GM21390 (cell line): Measurements from ENCODE around the gene CYP27B1.

ENCODE experiments used
- ATAC-seq: cut with Tn5 transposase; IDR thresholded peaks from one replicate; pipeline ENCODE4 v1.9.1; 2021; ENCODE audit not compliant: unreplicated experiment

Gene CYP27B1

GRCh38 chr12:57766464-57767304 is at the start of gene CYP27B1:
Gene CYP27B1 (minus strand): TSS chr12:57767078. CDS start chr12:57767041, 37 bp downstream.
- no peak for ATAC-seq

- no peak for ATAC-seq
These were observed 49.4 kb upstream of the CYP27B1 start for GRCh38 chr12:57816001-57816854.

DNA sequence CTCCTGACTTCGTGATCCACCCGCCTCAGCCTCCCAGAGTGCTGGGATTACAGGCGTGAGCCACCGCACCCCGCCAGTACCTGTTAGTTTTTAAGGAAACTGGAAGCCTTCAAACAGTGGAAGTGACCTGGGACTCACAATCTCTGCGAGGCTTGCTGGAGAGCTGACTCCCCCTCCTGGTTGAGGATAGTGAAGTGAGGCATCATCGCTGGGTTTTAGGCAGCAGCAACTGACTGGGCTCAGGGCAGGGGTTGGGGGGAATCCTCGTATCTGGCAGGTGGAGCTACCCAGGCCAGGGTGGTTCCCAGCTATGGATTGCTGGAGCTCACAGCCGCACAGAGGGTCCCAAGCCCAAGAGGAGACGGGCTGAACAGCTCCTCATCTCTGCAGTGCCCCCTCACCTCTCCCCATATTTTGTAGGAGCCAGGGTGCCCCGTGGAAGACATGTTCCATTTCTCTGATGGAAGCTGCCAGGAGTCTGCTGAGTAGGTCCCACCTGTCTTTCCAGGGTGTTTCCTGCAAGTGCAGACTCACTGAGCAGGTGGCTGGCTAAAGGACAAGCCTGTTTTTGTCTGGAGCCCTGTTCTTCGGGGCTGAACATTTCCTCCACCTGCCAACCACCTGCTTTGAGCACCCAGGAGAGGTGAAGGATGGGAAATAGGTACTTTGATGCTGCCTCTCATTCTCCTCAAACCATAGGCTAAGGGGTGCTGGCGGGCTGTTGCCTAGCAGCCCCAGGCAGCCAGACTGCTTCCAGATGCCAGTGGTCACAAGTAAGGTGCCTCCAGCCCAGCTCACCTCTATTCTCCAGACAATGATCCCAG is 48.5 kb upstream of the CYP27B1 start:
- ATAC-seq, result no peak

GRCh38 chr12:57813971-57814772 is 47.3 kb upstream of the CYP27B1 start:
- no peak for ATAC-seq

DNA sequence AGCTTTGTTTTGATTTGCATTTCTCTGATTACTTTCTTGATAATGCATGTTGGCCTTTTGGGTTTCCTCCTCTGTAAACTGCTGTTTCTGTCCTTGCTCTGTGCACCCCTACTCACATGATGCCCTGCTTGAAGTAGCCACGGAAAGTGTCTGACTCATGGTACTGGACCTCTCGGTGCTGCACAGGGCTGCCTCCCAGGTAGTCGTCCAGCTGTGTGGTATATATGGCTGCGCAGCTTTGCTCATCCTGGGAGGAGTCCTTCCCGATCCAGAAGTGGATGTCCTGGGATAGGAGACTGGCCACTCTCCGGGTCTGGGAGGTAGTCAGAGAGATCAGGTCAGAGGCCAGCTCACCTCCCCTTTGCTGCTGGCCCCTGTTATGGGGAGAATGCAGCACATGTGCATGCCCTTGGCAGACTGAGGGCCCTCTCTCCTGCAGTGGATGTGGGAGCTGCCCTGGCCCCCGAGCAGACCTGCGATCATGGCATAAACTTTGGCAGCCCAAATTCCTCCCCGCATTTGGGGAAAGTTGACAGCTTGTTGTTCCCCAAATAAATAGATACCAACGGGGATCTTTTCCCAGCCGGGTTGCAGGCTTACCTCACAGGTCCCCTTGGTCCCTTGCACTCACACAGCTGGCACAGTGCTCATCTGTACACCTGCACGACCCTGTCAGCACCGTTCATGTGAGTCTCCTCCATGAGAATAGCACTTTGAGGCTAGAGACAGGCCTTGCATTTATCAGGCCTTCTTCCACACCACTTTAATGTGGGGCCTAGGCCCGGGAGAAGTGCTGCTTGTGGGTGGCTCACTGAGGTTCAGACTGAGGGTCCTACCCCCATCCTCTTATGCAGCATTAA is 46.5 kb upstream of the CYP27B1 start:
- ATAC-seq, result no peak

DNA sequence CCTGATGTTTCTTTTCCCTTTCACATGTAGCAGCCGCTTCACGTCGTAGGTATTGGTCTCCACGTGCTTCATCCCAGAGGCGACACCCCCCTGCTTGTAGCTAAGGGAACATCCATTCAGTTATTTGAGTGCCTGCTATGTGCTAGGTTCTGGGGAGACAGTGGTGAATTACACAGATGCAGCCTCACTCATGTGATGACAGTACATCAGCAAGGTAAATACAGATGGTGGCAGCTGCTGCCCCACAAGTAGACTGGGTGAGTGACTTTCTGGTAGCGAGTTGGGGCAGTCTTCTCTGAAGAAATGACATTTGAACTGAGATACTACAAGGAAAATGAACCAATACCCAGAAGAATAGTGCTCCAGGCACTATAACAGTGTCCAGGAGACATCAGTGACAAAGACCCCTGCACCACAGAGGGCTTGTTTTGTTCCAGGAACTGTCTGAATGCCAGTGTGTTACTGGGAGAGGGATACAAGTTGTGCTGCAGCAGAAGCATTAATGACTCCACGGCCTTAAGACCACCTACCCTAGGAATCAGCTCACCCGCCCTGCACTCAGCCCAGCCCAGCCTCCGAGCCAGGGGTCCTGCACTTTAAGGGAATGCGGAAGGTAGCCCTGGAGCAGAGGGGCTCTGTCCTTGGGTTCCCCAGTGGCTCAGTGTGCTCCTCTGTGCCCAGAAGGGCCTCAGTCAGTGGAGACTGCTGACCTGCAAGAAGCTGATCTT is 44.3 kb upstream of the CYP27B1 start:
- ATAC-seq, result no peak

GRCh38 chr12:57810450-57810849 is 43.6 kb upstream of the CYP27B1 start:
- no peak for ATAC-seq

- ATAC-seq, result no peak
These were observed 42.5 kb upstream of the CYP27B1 start for GRCh38 chr12:57809425-57809824.

DNA sequence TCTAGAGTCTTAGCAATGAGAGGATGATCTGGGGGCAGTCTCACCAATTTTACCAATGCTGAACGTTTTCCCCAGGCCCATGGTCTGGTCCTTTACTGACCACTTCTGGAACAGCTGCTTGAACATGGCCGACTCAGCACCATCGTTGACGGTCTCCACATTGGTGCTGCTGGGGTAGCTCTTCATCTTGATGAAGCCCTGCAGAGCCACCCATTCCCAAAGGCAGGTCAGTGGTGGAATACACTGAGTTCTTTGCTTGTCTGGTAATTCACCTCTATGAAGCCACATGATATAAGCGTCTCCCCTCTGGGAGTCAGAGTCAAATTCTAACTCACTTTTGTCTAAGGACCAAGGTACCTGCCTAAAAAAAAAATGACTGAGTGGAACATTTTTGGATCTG is 41.5 kb upstream of the CYP27B1 start:
- ATAC-seq, result no peak

GRCh38 chr12:57807285-57807684 is 40.4 kb upstream of the CYP27B1 start:
- no peak for ATAC-seq

DNA sequence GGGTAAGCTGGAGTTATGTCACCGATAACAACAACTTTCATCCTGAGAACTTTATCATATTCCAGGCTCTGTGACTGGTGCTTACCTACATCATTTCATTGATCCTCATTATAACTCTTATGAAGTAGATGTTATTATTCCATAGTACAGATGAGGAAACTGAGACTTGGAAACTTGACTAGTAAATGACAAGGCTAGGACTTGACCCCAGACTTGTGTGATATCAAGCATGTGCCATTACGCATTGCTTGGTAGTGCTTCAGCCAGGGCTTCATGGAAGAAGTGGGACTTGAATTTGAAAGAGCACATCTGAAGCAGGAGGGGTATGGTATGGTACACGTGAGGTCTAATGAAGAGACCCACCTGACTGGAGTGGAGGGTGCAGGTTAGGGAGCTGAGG is 39.8 kb upstream of the CYP27B1 start:
- ATAC-seq, result no peak

- no peak for ATAC-seq
These were observed 36.5 kb upstream of the CYP27B1 start for GRCh38 chr12:57803319-57803893.

- ATAC-seq, result no peak
These were observed 35.7 kb upstream of the CYP27B1 start for GRCh38 chr12:57802607-57803006.

DNA sequence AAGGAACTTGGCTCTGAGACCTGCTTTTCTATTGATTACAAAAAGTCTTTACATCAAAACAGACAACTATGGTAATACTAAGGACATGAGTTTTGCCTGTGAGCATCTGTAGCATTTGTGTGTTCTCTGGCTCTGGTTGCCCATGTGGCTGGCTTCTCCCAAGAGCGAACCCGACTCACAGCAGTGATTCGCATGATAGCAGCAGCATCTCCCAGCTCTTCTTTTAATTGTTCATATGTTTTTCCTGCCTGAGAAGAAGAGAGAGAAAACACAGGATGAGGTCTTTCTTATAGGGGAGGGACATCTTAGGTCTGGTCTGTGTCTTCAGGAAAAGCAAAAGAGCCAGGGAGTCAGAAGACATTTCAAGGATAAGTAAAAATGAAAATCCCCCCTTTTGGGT is 34.1 kb upstream of the CYP27B1 start:
- ATAC-seq, result no peak

DNA sequence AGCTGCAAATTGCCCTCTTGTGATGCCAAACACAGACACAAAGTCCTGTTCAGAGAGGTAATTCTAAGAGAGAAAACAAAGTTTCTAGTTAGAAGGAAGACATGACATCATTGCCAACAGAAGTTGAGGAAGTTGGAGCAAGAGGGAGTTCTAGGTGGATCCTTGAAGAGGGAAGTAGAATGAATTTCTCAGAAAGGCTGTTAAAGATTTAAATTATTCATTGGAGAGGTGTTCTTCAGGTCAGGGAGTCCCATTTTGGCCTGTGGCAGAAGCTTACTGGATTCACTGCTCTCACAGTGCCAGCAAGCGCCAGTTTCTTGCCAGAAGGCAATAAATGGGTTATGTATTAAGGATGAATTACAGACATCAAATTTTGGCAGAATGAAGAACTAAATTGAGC is 31.1 kb upstream of the CYP27B1 start:
- ATAC-seq, result no peak

GRCh38 chr12:57796996-57797395 is 30.1 kb upstream of the CYP27B1 start:
- ATAC-seq, result no peak

GRCh38 chr12:57795354-57795753 is 28.5 kb upstream of the CYP27B1 start:
- ATAC-seq, result no peak

GRCh38 chr12:57793920-57794319 is 27.0 kb upstream of the CYP27B1 start:
- ATAC-seq, result no peak
